VCaP (cell line): Measurements from ENCODE around the gene TNIK.

ENCODE experiments used
- H3K27ac ChIP-seq: fragments of 450-650 bp; 2 replicates; pipeline ENCODE4 v1.5.1; 2017
- CTCF ChIP-seq: fragments of 450-650 bp; conservative IDR thresholded peaks from 2 replicates; pipeline ENCODE4 v1.5.1; 2017; ENCODE audit warnings: mild to moderate bottlenecking, moderate library complexity

The TNIK gene

DNA sequence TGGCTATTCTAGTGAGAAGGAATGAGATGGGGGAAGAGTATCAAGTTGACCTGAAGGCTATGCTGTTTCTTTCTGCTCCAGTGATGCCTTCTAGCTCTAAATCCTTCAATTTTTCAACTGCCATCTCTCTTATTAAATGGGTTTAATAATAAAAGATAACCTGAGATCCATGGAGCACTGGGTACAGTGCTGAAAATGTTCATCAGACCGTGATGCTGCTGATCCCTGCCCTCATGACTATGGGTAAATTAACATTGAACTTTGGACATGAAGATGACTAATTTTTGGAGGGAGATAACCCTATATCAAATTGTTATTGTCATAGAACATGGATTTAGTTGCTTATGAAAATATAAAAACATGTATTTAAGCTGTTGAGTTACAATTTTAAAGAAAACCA lies 406.0 kb downstream of the TNIK start:
- no peak overlapping the region for H3K27ac ChIP-seq
- TF ChIP-seq CTCF: no peak

DNA sequence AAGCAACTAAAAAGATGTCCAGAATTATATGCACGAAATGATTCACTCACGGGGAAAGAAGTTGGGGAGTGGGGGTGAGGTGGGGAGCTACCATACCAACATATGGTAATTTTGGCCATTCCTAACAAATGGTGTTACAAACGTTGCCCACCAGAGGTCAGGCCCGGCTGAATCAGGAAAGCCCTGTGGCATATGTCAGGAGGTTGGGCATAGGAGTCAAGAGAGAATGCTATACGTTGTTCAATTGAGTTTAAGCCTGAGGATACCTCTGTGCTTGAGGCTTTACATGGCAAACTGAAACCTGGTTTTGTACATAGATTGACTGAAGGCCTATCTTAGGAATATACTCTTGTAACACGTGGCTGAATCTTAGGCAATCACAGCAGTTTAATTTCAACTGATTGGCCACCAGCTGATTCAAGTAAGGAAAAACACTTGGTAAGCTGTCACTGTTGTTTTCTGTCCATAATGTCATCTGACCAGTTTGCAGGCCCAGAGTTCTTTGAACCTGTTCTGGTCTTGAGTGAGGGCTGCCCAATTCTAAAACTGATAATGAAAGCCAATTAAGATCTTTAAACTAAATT lies 410.3 kb downstream of the TNIK start:
- no peak overlapping the region for H3K27ac ChIP-seq
- peak; percentile 64 for TF ChIP-seq CTCF

DNA sequence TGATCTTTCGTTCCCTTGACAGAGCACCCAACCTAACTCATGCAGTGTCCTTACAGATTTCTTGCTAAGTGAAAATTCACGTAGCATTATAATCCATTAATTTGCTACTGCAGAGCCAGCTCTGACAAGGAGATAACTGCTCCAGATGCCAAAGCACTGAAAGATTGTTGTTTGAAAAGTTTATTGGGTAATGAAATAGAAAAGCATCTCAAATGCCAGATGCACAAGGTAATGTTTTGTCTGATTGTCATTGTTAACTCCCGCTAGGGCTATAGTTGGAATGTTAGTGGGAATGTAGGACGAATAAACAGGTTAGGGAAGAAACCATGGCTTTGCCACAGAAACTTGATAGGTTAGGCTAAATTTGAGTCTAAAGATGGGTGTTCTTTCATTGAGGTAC lies 413.4 kb downstream of the TNIK start:
- peak overlapping the region; percentile 56 for H3K27ac ChIP-seq
- TF ChIP-seq CTCF: no peak

- H3K27ac ChIP-seq: peak overlapping the region; percentile 56
- no peak for TF ChIP-seq CTCF
Measured at GRCh38 chr3:171044835-171045793, 415.1 kb downstream of the TNIK start.

DNA sequence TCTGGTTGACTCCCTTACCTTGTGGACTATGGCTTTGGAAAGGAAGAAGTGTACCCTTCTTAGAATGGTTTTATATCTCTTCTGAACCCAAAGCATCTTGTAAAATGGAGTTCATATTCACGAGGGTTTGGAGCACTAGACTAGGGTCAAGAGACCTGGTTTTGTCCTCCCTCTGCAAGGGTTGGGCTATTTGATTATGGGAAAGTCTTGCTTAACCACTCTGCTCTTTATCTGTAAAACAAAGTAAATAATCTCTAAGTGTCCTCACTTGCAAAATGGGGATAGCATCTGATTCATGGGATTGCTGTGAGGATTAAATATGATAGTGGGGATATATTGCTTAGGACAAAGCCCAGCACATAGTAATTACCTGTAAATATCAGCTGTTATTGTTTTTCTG lies 415.8 kb downstream of the TNIK start:
- TF ChIP-seq CTCF: no peak
- peak overlapping the region; percentile 56 for H3K27ac ChIP-seq

DNA sequence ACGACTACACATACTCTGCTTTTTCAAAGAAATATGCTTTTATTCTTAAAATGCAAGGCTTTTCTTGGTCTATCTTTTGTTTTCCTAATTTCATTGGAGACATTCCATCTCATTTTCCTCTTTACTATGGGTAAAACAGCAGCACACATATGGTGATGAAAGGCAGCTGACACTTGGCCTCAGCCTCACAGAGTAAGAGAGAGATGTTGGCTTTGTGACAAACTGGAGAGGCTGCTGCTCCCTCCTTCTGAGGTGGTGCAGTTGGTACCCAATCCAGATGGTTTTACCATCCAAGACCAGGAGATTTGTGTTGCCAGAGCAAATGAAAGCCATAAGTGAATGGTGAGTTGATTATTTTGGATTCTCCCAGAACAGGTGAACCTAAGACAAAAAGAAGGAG lies 420.5 kb downstream of the TNIK start:
- H3K27ac ChIP-seq: no peak overlapping the region
- no peak for TF ChIP-seq CTCF

GRCh38 chr3:171038342-171038741 lies 421.9 kb downstream of the TNIK start:
- no peak for TF ChIP-seq CTCF
- H3K27ac ChIP-seq: no peak overlapping the region
